GM21390 (cell line): ENCODE measurements around the gene FNIP2.
A peak's percentile ranks its signal among the peaks of the same experiment; 100 is the strongest.

Experiments
- ATAC-seq: cut with Tn5 transposase; IDR thresholded peaks from one replicate; pipeline ENCODE4 v1.9.1; 2021; ENCODE audit not compliant: unreplicated experiment

FNIP2 gene

GRCh38 chr4:158762553-158762952, 6.3 kb upstream of the FNIP2 start:
- no peak for ATAC-seq

GRCh38 chr4:158763462-158763861, 5.4 kb upstream of the FNIP2 start:
- no peak for ATAC-seq

GRCh38 chr4:158766434-158767044, 2.3 kb upstream of the FNIP2 start:
- no peak for ATAC-seq

GRCh38 chr4:158767451-158767850, 1.4 kb upstream of the FNIP2 start:
- ATAC-seq: no peak

- peak; percentile 33 for ATAC-seq
Measured at GRCh38 chr4:158769175-158769921, 522 bp downstream of the FNIP2 start.

GRCh38 chr4:158770671-158771070, 1.8 kb downstream of the FNIP2 start:
- ATAC-seq: no peak

GRCh38 chr4:158771776-158772175, 3.0 kb downstream of the FNIP2 start:
- no peak for ATAC-seq

GRCh38 chr4:158775091-158775651, 6.3 kb downstream of the FNIP2 start:
- no peak for ATAC-seq

- ATAC-seq: no peak
Measured at GRCh38 chr4:158776106-158776505, 7.3 kb downstream of the FNIP2 start.

- no peak for ATAC-seq
Measured at GRCh38 chr4:158777423-158778155, 8.8 kb downstream of the FNIP2 start.

GRCh38 chr4:158778156-158778711, 9.4 kb downstream of the FNIP2 start:
- peak; percentile 96 for ATAC-seq

GRCh38 chr4:158778712-158779111, 9.9 kb downstream of the FNIP2 start:
- no peak for ATAC-seq

GRCh38 chr4:158781963-158782362, 13.1 kb downstream of the FNIP2 start:
- ATAC-seq: no peak

- ATAC-seq: no peak
Measured at GRCh38 chr4:158782551-158783360, 13.9 kb downstream of the FNIP2 start.

GRCh38 chr4:158783785-158784184, 15.0 kb downstream of the FNIP2 start:
- no peak for ATAC-seq

GRCh38 chr4:158785718-158786117, 16.9 kb downstream of the FNIP2 start:
- no peak for ATAC-seq

GRCh38 chr4:158786121-158786601, 17.3 kb downstream of the FNIP2 start:
- ATAC-seq: no peak

- ATAC-seq: no peak
Measured at GRCh38 chr4:158786955-158787354, 18.1 kb downstream of the FNIP2 start.

- ATAC-seq: no peak
Measured at GRCh38 chr4:158787709-158788475, 19.1 kb downstream of the FNIP2 start.

GRCh38 chr4:158788516-158788915, 19.7 kb downstream of the FNIP2 start:
- ATAC-seq: no peak
